ENCODE measurements around the gene CCL14.

Gene CCL14

DNA sequence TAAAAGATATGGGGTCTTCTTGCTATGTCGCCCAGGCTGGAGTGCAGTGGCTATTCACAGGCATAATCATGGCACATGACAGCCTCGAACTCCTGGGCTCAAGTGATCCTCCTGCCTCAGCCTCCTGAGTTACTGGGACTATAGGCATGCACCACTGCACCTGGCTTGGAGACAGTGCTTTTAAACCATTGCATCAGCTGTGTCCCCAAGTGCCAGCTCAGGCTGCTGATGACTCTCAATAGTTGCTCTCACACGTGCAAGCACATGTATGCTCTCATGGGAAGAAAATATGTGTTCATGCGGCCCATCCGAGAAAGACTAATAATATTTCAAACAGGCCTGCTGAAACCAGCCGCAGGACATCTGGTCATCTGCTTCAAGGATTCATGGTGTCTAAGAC, 14.0 kb downstream of the CCL14 start:
- TF ChIP-seq, protein P1, sequence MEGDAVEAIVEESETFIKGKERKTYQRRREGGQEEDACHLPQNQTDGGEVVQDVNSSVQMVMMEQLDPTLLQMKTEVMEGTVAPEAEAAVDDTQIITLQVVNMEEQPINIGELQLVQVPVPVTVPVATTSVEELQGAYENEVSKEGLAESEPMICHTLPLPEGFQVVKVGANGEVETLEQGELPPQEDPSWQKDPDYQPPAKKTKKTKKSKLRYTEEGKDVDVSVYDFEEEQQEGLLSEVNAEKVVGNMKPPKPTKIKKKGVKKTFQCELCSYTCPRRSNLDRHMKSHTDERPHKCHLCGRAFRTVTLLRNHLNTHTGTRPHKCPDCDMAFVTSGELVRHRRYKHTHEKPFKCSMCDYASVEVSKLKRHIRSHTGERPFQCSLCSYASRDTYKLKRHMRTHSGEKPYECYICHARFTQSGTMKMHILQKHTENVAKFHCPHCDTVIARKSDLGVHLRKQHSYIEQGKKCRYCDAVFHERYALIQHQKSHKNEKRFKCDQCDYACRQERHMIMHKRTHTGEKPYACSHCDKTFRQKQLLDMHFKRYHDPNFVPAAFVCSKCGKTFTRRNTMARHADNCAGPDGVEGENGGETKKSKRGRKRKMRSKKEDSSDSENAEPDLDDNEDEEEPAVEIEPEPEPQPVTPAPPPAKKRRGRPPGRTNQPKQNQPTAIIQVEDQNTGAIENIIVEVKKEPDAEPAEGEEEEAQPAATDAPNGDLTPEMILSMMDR (IDR thresholded peaks at IDR 0.05): no peak

DNA sequence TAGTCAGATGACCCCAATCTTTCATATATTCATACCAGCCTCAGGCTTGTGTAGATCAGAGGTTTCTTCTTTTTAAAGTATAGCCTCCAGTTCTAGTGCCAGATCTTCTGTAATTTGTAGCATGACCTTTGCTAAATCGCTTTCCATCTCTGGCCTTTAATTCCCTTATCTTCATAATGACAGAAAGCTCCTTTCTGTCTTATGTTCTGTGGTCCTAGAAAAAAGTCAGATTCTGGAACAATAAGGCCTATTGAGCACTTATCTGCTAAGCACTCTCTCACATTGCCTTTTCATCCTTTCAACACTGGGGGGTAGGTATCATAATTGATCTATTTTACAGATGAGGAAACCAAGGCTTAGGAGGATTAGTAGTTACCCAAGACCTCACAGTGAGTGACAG, 14.5 kb downstream of the CCL14 start:
- TF ChIP-seq, protein P1 (IDR thresholded peaks at IDR 0.05): no peak

DNA sequence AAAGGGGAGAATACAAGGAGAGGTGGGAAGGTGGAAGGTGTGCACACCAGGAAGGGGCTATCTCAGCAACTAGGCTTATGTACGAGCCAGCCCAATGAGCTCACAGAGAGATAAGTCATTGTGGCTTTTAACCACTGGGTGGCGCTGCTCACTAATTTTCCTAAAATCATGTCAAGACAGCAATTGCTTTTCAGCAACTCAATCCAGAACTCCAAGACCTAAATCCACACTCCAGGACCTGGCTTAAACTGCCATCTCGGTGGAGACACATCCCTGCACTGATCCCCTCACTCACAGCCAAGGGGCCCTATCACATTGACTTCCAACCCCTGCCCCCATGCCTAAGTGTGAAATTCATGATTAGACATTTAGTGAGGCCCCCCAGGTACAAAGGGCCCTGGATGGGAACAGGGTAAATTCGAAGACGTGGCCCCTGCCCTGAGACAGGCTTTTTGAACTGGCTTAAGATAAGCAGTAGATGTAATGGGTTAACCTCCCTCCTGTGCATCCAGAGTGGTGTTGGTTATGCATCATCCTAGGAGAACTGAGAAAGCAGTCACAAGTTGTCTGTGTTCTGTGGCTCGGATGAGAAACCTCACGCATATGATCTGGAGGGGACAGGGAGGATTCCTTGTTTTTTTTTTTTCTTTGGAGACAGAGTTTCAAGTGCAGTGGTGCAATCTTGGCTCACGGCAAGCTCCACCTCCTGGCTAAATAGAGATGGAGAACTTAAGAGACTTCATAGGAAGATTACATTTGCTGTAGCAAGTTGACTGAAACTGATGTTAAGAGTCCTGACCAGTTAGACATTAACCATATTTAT, 16.8 kb downstream of the CCL14 start:
- TF ChIP-seq, protein P1 (IDR thresholded peaks at IDR 0.05): peak; percentile 76

DNA sequence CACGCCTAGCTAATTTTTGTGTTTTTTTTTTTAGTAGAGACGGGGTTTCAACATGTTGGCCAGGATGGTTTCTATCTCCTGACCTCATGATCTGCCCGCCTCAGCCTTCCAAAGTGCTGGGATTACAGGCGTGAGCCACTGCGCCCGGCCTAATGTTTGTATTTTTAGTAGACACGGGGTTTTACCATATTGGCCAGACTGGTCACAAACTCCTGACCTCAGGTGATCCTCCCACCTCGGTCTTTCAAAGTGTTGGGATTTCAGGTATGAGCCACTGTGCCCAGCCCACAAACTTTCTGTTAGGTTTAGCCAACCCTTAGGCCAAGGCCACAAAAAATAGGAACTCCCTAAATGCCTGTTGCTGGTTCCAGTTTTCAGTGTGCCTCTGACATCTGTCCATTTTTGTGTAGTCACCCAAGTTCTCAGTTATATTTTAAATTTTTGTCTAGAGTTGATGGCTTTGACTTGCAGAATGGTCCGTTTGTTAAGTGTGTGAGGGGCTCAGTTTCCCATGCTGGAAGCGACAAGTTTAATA, 17.9 kb downstream of the CCL14 start:
- TF ChIP-seq, protein P1 (IDR thresholded peaks at IDR 0.05): no peak

DNA sequence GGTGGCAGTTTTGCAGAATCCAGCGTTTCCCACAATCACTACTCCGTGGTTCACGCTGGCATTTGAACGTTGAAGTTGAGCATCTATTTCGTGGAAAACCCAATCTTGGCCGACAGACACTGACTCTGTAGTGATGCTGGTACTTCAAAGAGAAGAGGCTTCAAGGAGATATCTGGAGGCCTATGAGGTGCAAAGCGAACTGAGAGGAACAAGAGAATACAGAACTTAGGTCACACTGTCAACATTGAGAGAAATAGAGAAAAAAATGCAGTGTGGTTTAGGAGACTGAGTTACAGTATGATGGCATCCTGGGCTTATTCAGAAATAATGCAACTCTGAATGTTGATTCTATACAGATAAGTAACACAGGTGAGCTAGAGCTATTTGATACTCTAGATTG, 21.3 kb downstream of the CCL14 start:
- TF ChIP-seq, protein P1 (IDR thresholded peaks at IDR 0.05): no peak

DNA sequence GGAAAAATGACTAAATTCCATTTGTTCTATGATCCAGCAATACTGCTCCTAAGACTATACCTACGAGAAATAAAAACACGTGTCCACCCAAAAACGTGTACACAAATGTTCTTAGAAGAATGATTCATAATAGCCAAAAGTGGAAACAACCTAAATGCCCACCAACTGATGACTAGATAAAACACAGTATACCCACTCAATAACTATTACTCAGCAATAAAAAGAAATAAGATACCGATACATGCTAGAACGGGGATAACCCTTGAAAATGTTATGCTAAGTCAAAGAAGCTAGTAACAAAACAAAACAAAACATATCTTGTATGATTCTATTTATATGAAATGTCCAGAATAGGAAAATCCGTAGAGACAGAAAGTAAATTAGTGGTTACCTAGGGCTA, 22.9 kb downstream of the CCL14 start:
- TF ChIP-seq, protein P1 (IDR thresholded peaks at IDR 0.05): no peak

DNA sequence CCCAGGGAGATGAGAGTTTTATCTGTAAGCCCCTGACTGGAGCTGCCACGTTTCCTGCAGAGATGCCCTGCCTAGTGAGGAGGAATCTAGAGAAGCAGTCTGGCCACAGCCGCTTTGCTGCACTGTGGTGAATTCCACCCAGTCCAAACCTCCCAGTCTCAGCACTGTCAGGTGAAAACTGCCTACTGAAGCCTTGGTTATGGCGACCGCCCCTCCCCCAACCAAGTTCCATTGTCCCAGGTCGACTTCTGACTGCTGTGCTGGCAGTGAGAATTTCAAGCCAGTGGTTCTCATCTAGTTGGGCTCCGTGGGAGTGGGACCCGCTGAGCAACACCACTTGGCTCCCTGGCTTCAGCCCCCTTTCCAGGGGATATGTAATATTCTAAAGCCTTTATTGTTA, 32.8 kb downstream of the CCL14 start:
- TF ChIP-seq, protein P1 (IDR thresholded peaks at IDR 0.05): no peak
